Suprapubic skin (tissue), 3 donors: ENCODE measurements around the gene KDM8.

Experiments
- CTCF ChIP-seq, 2 donors: fragments of 200-600 bp in 1 of 2; fragments of 450-650 bp in 1 of 2; sonication (generic) in 1 of 2; IDR thresholded peaks; one replicate each; pipeline ENCODE4 v1.5.1; 2016 to 2019; ENCODE audit warnings: antibody characterized with exemption in 2 of 2, mild to moderate bottlenecking in 1 of 2, moderate library complexity in 1 of 2
- EP300 ChIP-seq: sonication (generic); formaldehyde crosslinking; IDR thresholded peaks from one replicate; pipeline ENCODE4 v1.6.1; 2017; ENCODE audit warnings: antibody characterized with exemption

GRCh38 chr16:27224271-27224737 lies 21.0 kb downstream of the KDM8 start:
- no peak for TF ChIP-seq CTCF (IDR thresholded peaks at IDR 0.05)
- no peak for TF ChIP-seq EP300
